Activated T-cell treated with anti-CD3 and anti-CD28 coated beads, Interleukin-2, amount 50 U/mL, for 24 hours (primary cell): ENCODE results near the gene PRKCE.

ENCODE experiments used
- DNase-seq: peaks from one replicate; pipeline ENCODE4 v3.0.0-alpha.2; 2020
- H3K27ac Mint-ChIP-seq: 2 replicates; pipeline ENCODE4 v1.8.0; 2020; ENCODE audit warnings: mild to moderate bottlenecking, mixed read lengths
- H3K27me3 Mint-ChIP-seq: 2 replicates; pipeline ENCODE4 v1.8.0; 2020; ENCODE audit warnings: mixed read lengths
- H3K36me3 Mint-ChIP-seq: 2 replicates; pipeline ENCODE4 v1.8.0; 2020; ENCODE audit warnings: low read depth, mixed read lengths
- H3K4me1 Mint-ChIP-seq: 2 replicates; pipeline ENCODE4 v1.8.0; 2020; ENCODE audit warnings: low read depth, mixed read lengths
- H3K4me3 Mint-ChIP-seq: 2 replicates; pipeline ENCODE4 v1.8.0; 2020; ENCODE audit warnings: mild to moderate bottlenecking, moderate library complexity, mixed read lengths
- H3K9me3 Mint-ChIP-seq: 2 replicates; pipeline ENCODE4 v1.8.0; 2020; ENCODE audit warnings: mixed read lengths

The PRKCE gene

DNA sequence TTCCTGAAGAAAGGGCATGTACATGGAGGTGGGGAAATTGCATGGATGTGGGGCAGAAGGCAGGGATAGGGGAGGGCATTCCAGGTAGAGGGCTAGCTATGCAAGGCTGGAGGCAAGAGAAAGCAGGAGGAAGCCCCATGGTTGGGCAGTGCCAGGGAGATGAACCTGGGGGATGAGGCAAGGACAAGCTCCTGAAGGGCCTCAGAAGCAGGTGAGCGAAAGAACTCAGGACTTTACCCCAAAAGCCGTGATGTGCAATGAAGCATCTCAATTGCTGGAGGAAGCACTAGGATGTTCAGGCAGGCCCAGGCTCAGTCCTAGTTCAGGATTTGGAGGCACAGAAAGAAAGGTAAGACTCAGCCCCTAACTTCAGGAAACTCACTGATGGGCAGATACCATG lies 528.7 kb downstream of the PRKCE start:
- Mint-ChIP-seq H3K36me3 (peaks cover 7% of the 10 kb centered on the region), H3K27ac (peak overlapping the region; percentile 9), H3K9me3 (no peaks in the 10 kb centered on the region), H3K4me3 (no peak overlapping the region), H3K4me1 (peaks cover 13% of the 10 kb centered on the region), H3K27me3 (no peaks in the 10 kb centered on the region)
- DNase-seq: peak; percentile 6

DNA sequence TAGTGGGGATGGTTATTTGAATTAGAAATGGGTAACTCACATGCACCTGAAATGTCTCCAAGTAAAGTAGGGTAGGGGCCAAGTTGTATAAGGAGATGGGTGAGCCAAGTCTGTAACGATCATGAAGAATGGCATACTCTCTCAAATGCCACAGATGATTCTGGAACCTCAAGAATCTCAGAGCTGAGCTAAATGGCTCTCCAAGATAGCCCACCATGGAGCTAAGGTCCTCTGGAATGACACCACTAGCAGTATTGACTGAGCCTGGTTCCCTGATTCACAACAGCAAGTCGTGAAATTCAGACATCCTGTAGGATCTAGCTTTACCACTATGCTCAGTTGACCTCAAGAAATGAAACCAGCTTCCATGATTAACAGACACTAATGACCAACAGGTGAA lies 529.8 kb downstream of the PRKCE start:
- DNase-seq: peak; percentile 3
- peaks cover 10% of the 10 kb centered on the region for H3K36me3 Mint-ChIP-seq
- peaks cover 13% of the 10 kb centered on the region for H3K4me1 Mint-ChIP-seq
- no peaks in the 10 kb centered on the region for H3K9me3 Mint-ChIP-seq
- no peak overlapping the region for H3K4me3 Mint-ChIP-seq
- H3K27ac Mint-ChIP-seq: no peak overlapping the region
- H3K27me3 Mint-ChIP-seq: no peaks in the 10 kb centered on the region

DNA sequence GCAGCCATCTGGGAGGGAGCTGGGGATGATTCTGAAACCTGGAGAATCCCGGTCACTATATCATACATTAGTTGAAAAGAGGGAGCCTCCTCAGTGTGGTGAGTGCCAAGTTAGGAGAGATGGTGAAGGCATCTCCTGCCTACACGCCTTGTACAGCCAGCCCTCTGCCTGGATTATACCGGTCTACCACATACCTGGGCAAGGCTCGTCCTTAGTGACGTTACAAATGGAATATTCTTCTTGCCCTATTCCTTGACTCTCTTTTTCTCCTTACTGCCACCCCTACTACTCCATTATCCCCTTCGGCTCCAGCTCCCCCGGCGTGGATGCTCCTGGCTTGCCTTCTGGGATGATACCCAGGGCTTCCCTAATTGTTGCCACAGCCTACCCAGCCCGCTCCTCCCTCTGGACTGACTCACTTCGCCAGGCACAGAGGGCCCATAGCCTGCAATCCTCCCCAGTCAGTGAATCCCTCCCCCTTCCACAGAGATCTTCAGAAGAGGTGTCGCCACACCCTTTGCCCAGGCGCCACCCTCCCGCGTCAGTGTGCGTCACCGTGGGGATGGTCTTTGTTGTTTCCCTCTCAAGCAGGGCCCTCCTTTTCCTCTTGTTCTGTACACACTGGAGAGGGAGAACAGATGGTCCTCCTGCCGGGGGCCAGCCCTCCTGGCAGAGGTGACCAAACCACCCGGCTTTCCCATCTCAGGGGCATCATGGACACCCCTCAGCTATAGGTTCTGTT lies 530.5 kb downstream of the PRKCE start:
- Mint-ChIP-seq H3K36me3 (peaks cover 10% of the 10 kb centered on the region), H3K9me3 (no peaks in the 10 kb centered on the region), H3K4me3 (no peak overlapping the region), H3K27ac (no peak overlapping the region), H3K4me1 (peaks cover 15% of the 10 kb centered on the region), H3K27me3 (no peaks in the 10 kb centered on the region)
- DNase-seq: peak; percentile 19

DNA sequence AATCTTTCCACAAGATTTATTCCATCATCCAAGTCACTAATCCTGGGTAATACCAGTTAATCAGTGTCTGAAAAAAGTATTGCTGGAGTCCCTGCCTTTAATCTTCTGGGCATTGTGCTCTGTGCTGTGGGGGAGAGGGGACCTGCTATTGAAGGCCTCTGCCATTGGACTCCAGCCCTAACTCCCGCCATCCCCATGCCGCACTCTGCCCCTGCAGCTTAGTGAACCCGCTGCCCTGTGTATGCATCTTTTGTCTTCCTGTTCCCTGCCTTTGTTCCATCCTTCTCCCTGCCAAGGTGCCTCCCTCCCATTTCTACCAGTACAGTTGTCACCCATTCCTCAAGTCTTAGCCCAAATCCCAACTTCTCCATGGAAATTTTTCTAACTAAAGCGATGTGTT lies 532.0 kb downstream of the PRKCE start:
- Mint-ChIP-seq H3K9me3 (no peaks in the 10 kb centered on the region), H3K27me3 (no peaks in the 10 kb centered on the region), H3K36me3 (peaks cover 10% of the 10 kb centered on the region), H3K4me1 (peaks cover 22% of the 10 kb centered on the region), H3K4me3 (no peak overlapping the region), H3K27ac (no peak overlapping the region)
- DNase-seq: peak; percentile 17

DNA sequence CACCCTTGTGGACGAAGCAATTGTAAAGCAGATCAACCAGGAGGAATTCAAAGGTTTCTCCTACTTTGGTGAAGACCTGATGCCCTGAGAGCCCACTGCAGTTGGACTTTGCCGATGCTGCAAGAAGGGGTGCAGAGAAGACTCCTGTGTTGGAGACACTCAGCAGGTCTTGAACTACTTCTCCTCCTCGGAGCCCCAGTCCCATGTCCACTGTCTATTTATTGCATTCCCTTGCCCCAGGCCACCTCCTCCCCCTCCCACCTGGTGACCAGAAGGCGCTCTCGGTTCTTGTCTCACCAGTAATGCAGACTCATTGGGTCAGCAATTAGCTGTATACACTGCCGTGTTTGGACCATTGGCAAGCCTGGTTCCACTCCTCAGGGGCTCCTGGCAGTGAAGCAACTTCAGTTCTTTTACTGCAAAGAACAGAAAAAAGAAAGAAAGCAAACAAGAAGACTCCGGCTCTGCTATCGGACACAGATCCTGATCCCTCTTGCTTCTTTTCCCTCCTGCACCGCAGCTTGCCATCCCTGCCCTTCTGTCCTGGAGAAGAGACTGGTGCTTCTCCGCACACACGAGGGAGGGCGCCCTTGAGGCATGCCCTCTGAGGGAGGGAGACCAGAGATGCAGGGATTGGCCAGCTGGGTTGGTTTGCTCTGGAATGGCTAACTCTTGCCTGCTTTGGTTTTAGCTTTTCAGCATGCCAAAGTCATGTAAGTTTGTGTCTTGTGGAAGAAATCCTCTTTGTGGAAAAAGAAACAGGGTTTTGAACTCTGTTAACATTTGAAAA lies 533.5 kb downstream of the PRKCE start:
- no peaks in the 10 kb centered on the region for H3K9me3 Mint-ChIP-seq
- H3K4me3 Mint-ChIP-seq: no peak overlapping the region
- no peaks in the 10 kb centered on the region for H3K27me3 Mint-ChIP-seq
- DNase-seq: peak; percentile 11
- H3K4me1 Mint-ChIP-seq: peaks cover 12% of the 10 kb centered on the region
- H3K36me3 Mint-ChIP-seq: peaks cover 10% of the 10 kb centered on the region
- no peak overlapping the region for H3K27ac Mint-ChIP-seq

DNA sequence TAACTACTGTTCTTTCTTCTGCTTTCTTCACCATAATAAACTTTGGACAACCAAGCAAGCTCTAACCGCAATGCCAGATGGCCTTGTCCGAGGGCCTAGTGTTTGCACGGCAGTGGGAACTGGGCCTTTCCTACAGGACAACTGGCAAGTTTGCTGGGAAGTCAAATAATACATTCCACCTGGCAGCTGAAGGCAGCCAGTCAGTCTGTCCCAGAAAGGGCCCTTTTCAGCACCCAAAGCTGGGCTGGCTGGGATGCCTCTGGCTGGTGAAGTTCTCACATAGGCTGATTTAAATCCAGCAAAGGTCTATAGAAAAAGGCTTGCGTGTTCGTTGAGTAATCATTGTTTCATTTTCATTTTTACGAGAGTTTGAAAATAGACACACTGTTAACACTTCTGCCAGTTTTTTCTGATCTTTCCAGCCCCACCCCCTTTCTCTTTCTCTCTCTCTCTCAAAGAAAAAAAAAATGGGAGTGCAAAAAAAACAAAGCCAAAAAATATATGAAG lies 535.7 kb downstream of the PRKCE start:
- Mint-ChIP-seq H3K4me3 (peak overlapping the region; percentile 36), H3K4me1 (peaks cover 12% of the 10 kb centered on the region), H3K36me3 (peaks cover 10% of the 10 kb centered on the region), H3K27ac (peak overlapping the region; percentile 84), H3K9me3 (no peaks in the 10 kb centered on the region), H3K27me3 (no peaks in the 10 kb centered on the region)
- peak; percentile 65 for DNase-seq

DNA sequence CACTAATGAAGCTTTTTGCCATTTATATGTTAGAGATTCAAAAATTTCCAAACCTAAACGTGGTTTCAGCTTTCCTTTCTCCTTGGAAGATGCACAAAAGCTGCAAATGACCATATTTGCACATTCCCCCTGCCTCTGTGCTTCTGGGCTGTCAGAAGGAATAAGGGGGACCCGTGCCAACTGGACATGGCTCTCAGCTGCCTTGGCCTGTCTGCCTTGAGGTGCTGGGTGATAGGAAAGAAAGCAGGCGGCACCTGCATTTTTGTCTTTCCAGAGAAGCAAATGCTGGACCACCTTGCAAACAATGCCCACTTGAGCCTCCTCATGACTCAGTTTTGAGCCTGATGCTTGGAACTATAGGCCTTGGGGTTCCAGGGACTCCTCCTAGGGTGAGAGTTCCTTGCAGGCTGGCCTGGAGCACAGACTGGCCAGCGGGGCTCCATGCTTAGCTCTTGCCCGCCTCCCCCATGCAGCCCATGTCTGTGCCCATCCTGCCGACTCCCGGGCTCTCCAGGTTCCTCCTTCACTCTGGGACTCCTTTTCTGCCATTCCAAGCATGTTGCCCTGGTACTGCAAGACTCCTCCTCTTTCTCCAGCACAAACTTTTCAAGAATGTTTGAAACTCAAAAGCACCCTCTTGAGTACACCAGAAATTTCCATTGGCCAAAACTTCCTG lies 536.7 kb downstream of the PRKCE start:
- no peak overlapping the region for H3K4me3 Mint-ChIP-seq
- H3K36me3 Mint-ChIP-seq: peaks cover 10% of the 10 kb centered on the region
- no peak for DNase-seq
- H3K27ac Mint-ChIP-seq: no peak overlapping the region
- H3K27me3 Mint-ChIP-seq: no peaks in the 10 kb centered on the region
- no peaks in the 10 kb centered on the region for H3K9me3 Mint-ChIP-seq
- peaks cover 12% of the 10 kb centered on the region for H3K4me1 Mint-ChIP-seq

DNA sequence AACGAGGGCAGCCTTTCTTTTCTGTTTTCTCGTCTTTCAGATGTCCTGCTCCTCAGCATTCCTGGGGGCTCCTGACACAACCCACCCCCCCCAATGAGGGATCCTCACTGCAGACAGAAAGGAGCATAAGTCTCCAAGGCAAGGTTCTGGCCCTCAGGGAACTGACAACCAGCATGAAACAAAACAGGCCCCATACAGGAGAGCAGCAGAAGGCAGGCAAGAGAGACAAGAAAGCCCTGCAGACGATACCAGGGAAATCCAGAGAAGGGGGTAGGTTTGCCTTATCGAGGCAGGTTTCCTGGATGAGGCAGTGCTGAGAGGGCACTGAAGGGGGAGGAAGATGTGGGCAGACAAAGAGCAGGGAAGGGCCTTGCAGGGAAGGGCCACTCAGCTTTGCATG lies 541.9 kb downstream of the PRKCE start:
- Mint-ChIP-seq H3K4me1 (peaks cover 5% of the 10 kb centered on the region), H3K27ac (no peak overlapping the region), H3K4me3 (no peak overlapping the region), H3K27me3 (no peaks in the 10 kb centered on the region), H3K36me3 (no peaks in the 10 kb centered on the region), H3K9me3 (no peaks in the 10 kb centered on the region)
- no peak for DNase-seq

DNA sequence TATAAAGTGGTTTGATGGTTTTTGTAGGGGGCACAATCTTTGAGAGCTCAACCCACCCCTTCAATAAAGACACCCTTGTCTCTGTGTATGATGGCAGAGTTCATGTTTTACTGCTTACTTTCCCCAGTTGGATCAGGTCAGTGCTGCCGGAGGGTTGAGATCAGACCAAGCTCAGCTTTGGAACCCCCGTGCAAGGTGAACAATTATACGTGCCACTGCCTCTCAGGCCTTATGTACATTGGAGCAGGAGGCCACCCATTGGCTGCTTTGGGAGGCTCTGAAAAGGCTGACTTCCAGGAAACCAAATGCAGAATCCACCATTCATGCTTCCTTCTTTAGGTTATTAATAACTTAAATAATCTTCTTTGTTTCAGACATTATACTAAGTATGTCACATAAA lies 542.4 kb downstream of the PRKCE start:
- H3K4me1 Mint-ChIP-seq: peaks cover 5% of the 10 kb centered on the region
- no peak overlapping the region for H3K27ac Mint-ChIP-seq
- H3K27me3 Mint-ChIP-seq: no peaks in the 10 kb centered on the region
- no peaks in the 10 kb centered on the region for H3K9me3 Mint-ChIP-seq
- DNase-seq: no peak
- no peak overlapping the region for H3K4me3 Mint-ChIP-seq
- no peaks in the 10 kb centered on the region for H3K36me3 Mint-ChIP-seq

DNA sequence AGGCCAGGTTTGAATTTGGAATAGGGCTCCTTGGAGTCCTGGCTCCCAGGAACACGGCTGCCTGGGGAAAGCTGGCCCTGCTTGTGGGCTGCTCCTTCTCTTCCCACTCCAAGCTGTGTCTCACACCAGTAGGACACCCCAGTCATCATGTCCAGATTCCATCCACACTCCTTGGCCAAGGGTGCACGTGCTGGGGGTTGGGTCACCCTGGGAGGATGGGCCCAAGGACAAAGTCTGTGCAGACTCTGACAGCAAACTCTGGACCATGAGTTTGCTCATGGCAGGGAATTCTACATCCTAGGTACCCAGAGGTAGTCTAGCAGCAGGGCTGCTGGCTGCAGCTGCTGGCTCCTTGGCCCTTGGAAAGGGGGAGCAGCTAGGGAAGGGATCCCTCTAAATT lies 543.4 kb downstream of the PRKCE start:
- H3K4me3 Mint-ChIP-seq: no peak overlapping the region
- no peak overlapping the region for H3K27ac Mint-ChIP-seq
- no peaks in the 10 kb centered on the region for H3K9me3 Mint-ChIP-seq
- no peak for DNase-seq
- peaks cover 7% of the 10 kb centered on the region for H3K4me1 Mint-ChIP-seq
- H3K36me3 Mint-ChIP-seq: no peaks in the 10 kb centered on the region
- no peaks in the 10 kb centered on the region for H3K27me3 Mint-ChIP-seq

DNA sequence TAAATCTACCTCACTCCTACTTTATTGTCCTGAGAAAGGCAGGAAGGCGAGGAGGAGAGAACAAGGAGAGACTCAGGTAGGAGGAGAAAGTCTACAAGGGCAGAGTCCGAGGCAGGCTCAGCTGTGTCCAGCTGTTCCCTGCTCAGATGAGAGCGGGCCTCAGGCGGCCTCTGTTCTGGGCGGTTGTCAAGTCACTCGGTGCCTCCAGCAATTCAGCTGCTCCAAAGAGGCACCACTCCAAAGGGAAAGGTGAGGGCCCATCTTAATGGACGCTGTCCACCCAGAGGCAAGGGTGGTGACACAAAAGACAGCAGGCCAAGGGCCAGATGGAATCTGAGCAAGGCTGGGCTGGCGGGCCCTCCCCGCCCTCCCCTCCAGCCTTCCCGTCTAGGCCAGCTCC lies 544.3 kb downstream of the PRKCE start:
- H3K36me3 Mint-ChIP-seq: no peaks in the 10 kb centered on the region

DNA sequence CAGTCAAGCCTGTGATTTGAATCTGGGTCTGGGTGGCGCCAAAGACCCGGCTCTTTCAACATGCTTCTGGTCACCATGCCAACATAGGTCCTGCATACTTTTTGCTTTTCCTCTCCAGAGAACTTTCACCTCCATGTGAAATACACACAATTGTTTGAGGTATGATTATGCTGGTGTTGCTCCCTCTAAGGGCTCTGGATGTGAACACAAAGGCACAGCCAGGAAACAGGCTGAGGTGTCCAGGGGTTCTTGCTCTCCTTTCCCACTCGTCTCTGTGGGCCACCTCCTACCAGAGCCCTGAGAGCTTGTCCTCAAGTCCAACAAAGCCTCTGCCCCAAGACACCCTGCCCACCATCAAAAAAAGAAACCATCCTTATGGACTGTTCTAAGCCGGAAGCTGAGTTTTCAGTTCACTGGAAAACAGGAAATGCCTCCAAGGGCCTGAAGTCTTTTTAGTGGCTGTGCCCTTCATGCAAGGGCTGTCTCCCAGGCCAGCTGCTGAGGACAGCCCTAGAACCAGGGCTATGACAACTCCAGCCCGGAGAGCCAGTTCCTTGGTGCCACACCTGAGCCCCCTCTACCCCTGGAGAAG lies 545.5 kb downstream of the PRKCE start:
- peaks cover 3% of the 10 kb centered on the region for H3K9me3 Mint-ChIP-seq
- no peak overlapping the region for H3K27ac Mint-ChIP-seq
- no peaks in the 10 kb centered on the region for H3K27me3 Mint-ChIP-seq
- peaks cover 19% of the 10 kb centered on the region for H3K4me1 Mint-ChIP-seq
- no peaks in the 10 kb centered on the region for H3K36me3 Mint-ChIP-seq
- H3K4me3 Mint-ChIP-seq: no peak overlapping the region
- no peak for DNase-seq

More for the DNA sequence above, 544.3 kb downstream of the PRKCE start:
- Mint-ChIP-seq H3K9me3 (no peaks in the 10 kb centered on the region), H3K27ac (no peak overlapping the region), H3K4me3 (no peak overlapping the region), H3K4me1 (peaks cover 16% of the 10 kb centered on the region), H3K27me3 (no peaks in the 10 kb centered on the region)
- DNase-seq: no peak

DNA sequence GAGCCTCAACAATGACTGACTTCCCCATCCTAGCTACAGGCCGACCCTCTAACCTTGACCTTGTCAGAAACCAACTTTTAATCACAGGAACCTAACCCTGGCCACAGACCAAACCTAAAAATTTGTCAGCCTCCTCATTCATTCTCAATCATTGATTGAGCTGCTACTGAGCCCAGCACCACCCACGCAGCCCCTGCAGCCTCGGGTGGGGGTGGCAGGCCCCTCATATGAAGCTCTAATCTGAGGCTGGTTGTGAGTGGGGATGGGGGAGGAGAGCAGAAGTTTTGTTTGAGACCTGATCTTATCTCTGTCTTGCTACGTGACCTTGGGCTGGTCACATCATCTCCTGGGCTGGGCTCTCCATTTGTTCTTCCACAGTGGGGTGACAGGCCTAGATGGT lies 546.2 kb downstream of the PRKCE start:
- Mint-ChIP-seq H3K36me3 (no peaks in the 10 kb centered on the region), H3K27me3 (no peaks in the 10 kb centered on the region), H3K9me3 (peaks cover 3% of the 10 kb centered on the region), H3K27ac (no peak overlapping the region), H3K4me3 (no peak overlapping the region), H3K4me1 (peaks cover 19% of the 10 kb centered on the region)
- no peak for DNase-seq

DNA sequence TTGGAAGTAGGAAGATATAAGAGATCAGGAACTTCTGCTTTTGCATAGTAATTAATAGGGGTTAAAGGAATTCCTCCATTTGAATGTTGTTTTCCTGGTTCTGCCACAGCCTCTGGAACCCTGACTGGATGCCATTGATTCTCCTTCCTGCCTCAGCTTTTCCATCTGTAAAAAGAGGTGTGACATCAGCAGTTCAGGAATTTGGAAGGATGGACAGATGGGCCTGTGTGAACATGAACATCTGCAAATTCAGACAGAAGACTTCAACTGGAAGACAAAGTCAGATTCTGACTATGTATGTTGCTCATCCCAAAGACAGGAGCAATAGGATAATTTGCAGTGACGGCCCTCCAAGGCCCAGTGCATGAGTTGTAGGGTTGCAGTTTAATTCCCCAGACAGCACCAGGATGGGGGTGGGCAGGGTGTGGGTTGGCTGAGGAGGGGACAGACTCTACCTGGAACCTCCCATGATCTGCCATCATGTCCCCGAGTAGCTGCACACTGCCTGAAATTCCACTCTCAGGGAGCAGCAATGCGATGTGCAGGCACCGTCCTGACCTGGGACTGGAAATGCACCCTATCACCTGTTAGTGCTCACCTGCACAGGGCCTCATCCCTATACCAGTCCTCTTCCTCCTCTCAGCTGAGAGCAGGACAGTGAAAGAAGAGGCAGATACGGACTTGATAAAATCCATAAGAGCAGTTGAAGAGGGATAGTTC lies 546.8 kb downstream of the PRKCE start:
- no peak for DNase-seq
- no peaks in the 10 kb centered on the region for H3K27me3 Mint-ChIP-seq
- no peak overlapping the region for H3K4me3 Mint-ChIP-seq
- H3K9me3 Mint-ChIP-seq: peaks cover 3% of the 10 kb centered on the region
- H3K27ac Mint-ChIP-seq: no peak overlapping the region
- H3K4me1 Mint-ChIP-seq: peaks cover 23% of the 10 kb centered on the region
- no peaks in the 10 kb centered on the region for H3K36me3 Mint-ChIP-seq
